ENCODE measurements around the gene FLOT2. TPM values are rescaled to one million over a fixed set of nuclear protein-coding genes. Genes with fewer than 3 reads are reported as not detected.

FLOT2 gene
- total and polyA plus RNA-seq, 2 donors (not counting 3 experiments of a cell fraction or from before 2014, with no cell fraction given): 169 to 180 TPM

DNA sequence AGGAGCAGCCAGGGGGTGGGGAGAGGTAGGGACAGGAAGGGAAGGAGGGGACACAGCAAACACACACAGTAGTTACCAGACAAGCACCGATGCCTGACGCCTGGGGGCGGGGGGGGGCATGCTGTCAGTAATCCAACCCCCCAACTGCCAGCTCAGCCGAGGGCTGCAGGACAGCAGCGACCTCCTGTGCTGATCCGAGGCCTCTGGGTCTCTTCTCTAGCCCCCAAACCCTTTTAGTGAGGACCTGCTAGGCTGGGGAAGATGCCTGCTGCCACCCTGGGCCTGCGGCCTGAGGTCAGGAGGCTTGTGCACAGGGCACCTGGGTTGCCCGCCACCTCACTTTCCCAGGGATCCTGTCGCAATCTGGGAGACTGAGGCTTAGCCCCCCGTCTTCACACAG lies 11.6 kb downstream of the FLOT2 start:
- Histone ChIP-seq H3K79me2 (ENCODE audit: control insufficient read depth, insufficient read depth, low read length) (no peaks in the 10 kb centered on the region), H3K9me3 (replicated peaks; ENCODE audit: control insufficient read depth, insufficient read depth, low read length) (no peaks in the 10 kb centered on the region), H3K36me3 (ENCODE audit: control insufficient read depth in 2 of 2, extremely low read depth in 1 of 2, insufficient read depth in 2 of 2, low read length in 2 of 2) (peaks cover 7 to 43% of the 10 kb centered on the region in 2 experiments), H3K9me1 (replicated peaks; ENCODE audit: control insufficient read depth, extremely low read depth, insufficient read depth, low read length) (no peaks in the 10 kb centered on the region), H2AFZ (ENCODE audit: low read depth, low read length) (no peak overlapping the region), H3K27ac (ENCODE audit: insufficient read depth, low read depth, low read length) (no peak overlapping the region), H3K4me1 (ENCODE audit: control insufficient read depth, extremely low read depth, insufficient read depth, low read length) (peaks cover 10% of the 10 kb centered on the region), H3K9ac (replicated peaks; ENCODE audit: extremely low read depth, insufficient read depth, low read length) (no peak overlapping the region), H4K20me1 (replicated peaks; ENCODE audit: control insufficient read depth, extremely low read depth, insufficient read depth, low read length) (no peaks in the 10 kb centered on the region), H3K27me3 (ENCODE audit: control insufficient read depth in 2 of 2, insufficient read depth in 2 of 2, low read length in 2 of 2) (no peaks in the 10 kb centered on the region), H3K4me3 (replicated peaks in 1 of 3; ENCODE audit: insufficient read depth in 1 of 3, low read depth in 1 of 3, low read length in 3 of 3) (no peak overlapping the region), H3K4me2 (ENCODE audit: insufficient read depth, low read length) (no peak overlapping the region)
- intact Hi-C loops (cut with micrococcal nuclease): no loop called here
- CTCF ChIA-PET: no interaction called here
- TF ChIP-seq EZH2 (IDR thresholded peaks at IDR 0.05; ENCODE audit: borderline replicate concordance, low read depth, low read length, severe bottlenecking): no peak
- TF ChIP-seq MYC (IDR thresholded peaks at IDR 0.05; ENCODE audit: low read depth, low read length): no peak
- no peak for TF ChIP-seq MAX (IDR thresholded peaks at IDR 0.05; ENCODE audit: insufficient read depth, insufficient read length)
- no peak for TF ChIP-seq POLR2A (IDR thresholded peaks at IDR 0.05; ENCODE audit: low read depth, low read length)
- TF ChIP-seq JUN (IDR thresholded peaks at IDR 0.05; ENCODE audit: borderline replicate concordance, insufficient read depth, insufficient read length, low read depth): no peak
- TF ChIP-seq POLR2AphosphoS5 (IDR thresholded peaks at IDR 0.05; ENCODE audit: insufficient read depth, low read depth, low read length): no peak
- TF ChIP-seq, protein P1, sequence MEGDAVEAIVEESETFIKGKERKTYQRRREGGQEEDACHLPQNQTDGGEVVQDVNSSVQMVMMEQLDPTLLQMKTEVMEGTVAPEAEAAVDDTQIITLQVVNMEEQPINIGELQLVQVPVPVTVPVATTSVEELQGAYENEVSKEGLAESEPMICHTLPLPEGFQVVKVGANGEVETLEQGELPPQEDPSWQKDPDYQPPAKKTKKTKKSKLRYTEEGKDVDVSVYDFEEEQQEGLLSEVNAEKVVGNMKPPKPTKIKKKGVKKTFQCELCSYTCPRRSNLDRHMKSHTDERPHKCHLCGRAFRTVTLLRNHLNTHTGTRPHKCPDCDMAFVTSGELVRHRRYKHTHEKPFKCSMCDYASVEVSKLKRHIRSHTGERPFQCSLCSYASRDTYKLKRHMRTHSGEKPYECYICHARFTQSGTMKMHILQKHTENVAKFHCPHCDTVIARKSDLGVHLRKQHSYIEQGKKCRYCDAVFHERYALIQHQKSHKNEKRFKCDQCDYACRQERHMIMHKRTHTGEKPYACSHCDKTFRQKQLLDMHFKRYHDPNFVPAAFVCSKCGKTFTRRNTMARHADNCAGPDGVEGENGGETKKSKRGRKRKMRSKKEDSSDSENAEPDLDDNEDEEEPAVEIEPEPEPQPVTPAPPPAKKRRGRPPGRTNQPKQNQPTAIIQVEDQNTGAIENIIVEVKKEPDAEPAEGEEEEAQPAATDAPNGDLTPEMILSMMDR (IDR thresholded peaks at IDR 0.05; ENCODE audit: extremely low read depth in 1 of 2, insufficient read depth in 1 of 2, low read depth in 1 of 2, low read length in 2 of 2): no peak
- TF ChIP-seq FOS (IDR thresholded peaks at IDR 0.05; ENCODE audit: borderline replicate concordance, insufficient read depth, low read length): no peak
- no peak for TF ChIP-seq GATA2 (IDR thresholded peaks at IDR 0.05; ENCODE audit: insufficient read depth, insufficient read length, low read depth, low read length)
- BruUV-seq (replicated peaks): no TSS peak
- POLR2A ChIA-PET: no interaction called here
- FAIRE-seq (no peak), DNase-seq (ENCODE audit: low read depth, low spot score) (no peak)
- dilution Hi-C loops (cut with MboI; ENCODE audit: extremely low pct_ligation_motif_present, low sequenced_read_pairs): no loop called here

All from endothelial cell of umbilical vein (primary cell).